ENCODE measurements around the gene FBP2. TPM values are rescaled to one million over a fixed set of nuclear protein-coding genes. Genes with fewer than 3 reads are reported as not detected.

Gene FBP2
- total and polyA plus RNA-seq, 2 of the 4 experiments (the other 2 are of a cell fraction): not detected

- Histone ChIP-seq H2BK5ac (ENCODE audit: low read depth, low read length, poor library complexity, severe bottlenecking) (no peak overlapping the region), H3K18ac (ENCODE audit: low read depth, low read length) (no peak overlapping the region), H3K4ac (ENCODE audit: low read depth, low read length) (no peak overlapping the region), H2BK20ac (ENCODE audit: low read depth, low read length) (no peak overlapping the region), H3K4me1 (ENCODE audit: control insufficient read depth, insufficient read depth, low read length) (no peaks in the 10 kb centered on the region), H3K4me2 (ENCODE audit: low read depth, low read length) (no peak overlapping the region), H3K14ac (replicated peaks; ENCODE audit: low read depth, low read length) (no peak overlapping the region), H4K91ac (ENCODE audit: insufficient read depth, low read depth, low read length) (no peak overlapping the region), H2BK15ac (ENCODE audit: low read depth, low read length) (no peak overlapping the region), H4K20me1 (ENCODE audit: insufficient read depth, low read length) (no peaks in the 10 kb centered on the region), H3K27ac (ENCODE audit: insufficient read depth, low read length) (no peak overlapping the region), H3K4me3 (ENCODE audit: insufficient read depth, low read depth, low read length) (no peak overlapping the region), H3K79me1 (ENCODE audit: low read depth in 1 of 2, low read length in 2 of 2) (no peaks in the 10 kb centered on the region), H3K56ac (ENCODE audit: extremely low read depth, insufficient read depth, low read length) (no peak overlapping the region), H4K5ac (ENCODE audit: low read depth, low read length) (no peak overlapping the region), H3K9me3 (ENCODE audit: control insufficient read depth, insufficient read depth, low read length) (no peaks in the 10 kb centered on the region), H3K27me3 (ENCODE audit: control insufficient read depth, insufficient read depth, low read length) (no peaks in the 10 kb centered on the region; the same call in none of the 2 replicates), H2AK5ac (ENCODE audit: low read depth, low read length) (no peak overlapping the region), H4K8ac (ENCODE audit: low read depth in 2 of 2, low read length in 2 of 2) (no peak overlapping the region), H3K23ac (ENCODE audit: low read depth, low read length) (no peak overlapping the region), H2BK120ac (ENCODE audit: low read depth, low read length) (no peak overlapping the region), H3K36me3 (ENCODE audit: control insufficient read depth, insufficient read depth, low read length) (no peaks in the 10 kb centered on the region), H2AK9ac (replicated peaks; ENCODE audit: low read depth, low read length, poor library complexity) (no peak overlapping the region), H2AFZ (replicated peaks; ENCODE audit: low read length, poor library complexity) (no peak overlapping the region), H3K9ac (ENCODE audit: low read depth, low read length) (no peak overlapping the region), H3K9me1 (ENCODE audit: insufficient read depth, low read length) (no peaks in the 10 kb centered on the region)
- in situ Hi-C loops (cut with MboI; ENCODE audit: low sequenced_read_pairs) (no loop called here), intact Hi-C loops (cut with micrococcal nuclease) (no loop called here), dilution Hi-C loops (cut with HindIII; ENCODE audit: low sequenced_read_pairs, unreplicated experiment) (no loop called here)
- TF ChIP-seq SMC3 (IDR thresholded peaks at IDR 0.05; ENCODE audit: low read depth, low read length) (no peak), MAZ (IDR thresholded peaks at IDR 0.05; ENCODE audit: borderline replicate concordance, low read depth, low read length) (no peak), RFX5 (IDR thresholded peaks at IDR 0.05; ENCODE audit: low read depth, low read length) (no peak), ELK1 (IDR thresholded peaks at IDR 0.05; ENCODE audit: borderline replicate concordance, low read depth, low read length) (no peak), FOS (IDR thresholded peaks at IDR 0.05; ENCODE audit: low read depth, low read length) (no peak), BHLHE40 (IDR thresholded peaks at IDR 0.05; ENCODE audit: low read depth, low read length) (no peak), RAD21 (IDR thresholded peaks at IDR 0.05; ENCODE audit: low read length) (no peak), RCOR1 (IDR thresholded peaks at IDR 0.05; ENCODE audit: insufficient replicate concordance, low read length) (no peak), MAFK (IDR thresholded peaks at IDR 0.05; ENCODE audit: low read depth, low read length) (no peak), CHD1 (IDR thresholded peaks at IDR 0.05; ENCODE audit: low read depth, low read length) (no peak), NFE2L2 (IDR thresholded peaks at IDR 0.05; ENCODE audit: low read depth, low read length) (no peak), CTCF (conservative IDR thresholded peaks at IDR 0.05; ENCODE audit: low read depth, low read length) (no peak), POLR2A (IDR thresholded peaks at IDR 0.05; ENCODE audit: low read depth, low read length) (no peak), CEBPB (IDR thresholded peaks at IDR 0.05; ENCODE audit: low read depth, low read length) (no peak), MXI1 (IDR thresholded peaks at IDR 0.05; ENCODE audit: borderline replicate concordance, low read depth, low read length) (no peak), USF2 (IDR thresholded peaks at IDR 0.05; ENCODE audit: low read depth, low read length) (no peak)
- no TSS peak for BruUV-seq (replicated peaks)
- DNase-seq: no peak
- ChIA-PET CTCF (no interaction called here), POLR2A (ENCODE audit: unreplicated experiment) (no interaction called here)
- no CpG with 5 or more reads among the region's 6 CpGs for WGBS, 2 experiments (ENCODE audit: extremely low coverage in 2 of 2, insufficient read length in 1 of 2)
- no peak for ATAC-seq (ENCODE audit: low read depth)
These were observed 9.1 kb downstream of the FBP2 start for GRCh38 chr9:94584555-94584954.

All from IMR-90 (cell line).